HG02973 (cell line): ENCODE measurements around the gene SNX5.

Experiments
- ATAC-seq: cut with Tn5 transposase; IDR thresholded peaks from one replicate; pipeline ENCODE4 v1.9.1; 2021; ENCODE audit warnings: moderate library complexity; ENCODE audit not compliant: unreplicated experiment

The SNX5 gene

GRCh38 chr20:17941826-17942196 is 26.8 kb downstream of the SNX5 start:
- ATAC-seq = no peak

GRCh38 chr20:17941087-17941825 is 27.3 kb downstream of the SNX5 start:
- no peak for ATAC-seq

- no peak for ATAC-seq
Observed at GRCh38 chr20:17940224-17940971, 28.2 kb downstream of the SNX5 start.

GRCh38 chr20:17939622-17940223 is 28.9 kb downstream of the SNX5 start:
- ATAC-seq = no peak

- peak; percentile 72 for ATAC-seq
Observed at GRCh38 chr20:17938871-17939619, 29.5 kb downstream of the SNX5 start.

- no peak for ATAC-seq
Observed at GRCh38 chr20:17936761-17937732, 31.5 kb downstream of the SNX5 start.

GRCh38 chr20:17936286-17936760 is 32.3 kb downstream of the SNX5 start:
- no peak for ATAC-seq

- no peak for ATAC-seq
Observed at GRCh38 chr20:17935761-17936160, 32.8 kb downstream of the SNX5 start.

GRCh38 chr20:17935186-17935585 is 33.4 kb downstream of the SNX5 start:
- no peak for ATAC-seq

GRCh38 chr20:17934141-17934862 is 34.3 kb downstream of the SNX5 start:
- no peak for ATAC-seq

GRCh38 chr20:17933711-17934110 is 34.9 kb downstream of the SNX5 start:
- no peak for ATAC-seq

GRCh38 chr20:17933121-17933520 is 35.5 kb downstream of the SNX5 start:
- no peak for ATAC-seq

- ATAC-seq = no peak
Observed at GRCh38 chr20:17932396-17932795, 36.2 kb downstream of the SNX5 start.

GRCh38 chr20:17931513-17931912 is 37.1 kb downstream of the SNX5 start:
- ATAC-seq = no peak

GRCh38 chr20:17928633-17929311 is 39.8 kb downstream of the SNX5 start:
- ATAC-seq = no peak

GRCh38 chr20:17928211-17928611 is 40.4 kb downstream of the SNX5 start:
- no peak for ATAC-seq

GRCh38 chr20:17925940-17926300 is 42.7 kb downstream of the SNX5 start:
- no peak for ATAC-seq

- ATAC-seq = no peak
Observed at GRCh38 chr20:17925141-17925939, 43.3 kb downstream of the SNX5 start.
